Heart left ventricle (tissue), 16 donors: ENCODE results near the gene DPP3. TPM values are rescaled to one million over a fixed set of nuclear protein-coding genes. Genes with fewer than 3 reads are reported as not detected.

Experiments
- ATAC-seq, 4 donors: fragments of 200-7000 bp; cut with Tn5 transposase; one replicate each; pipeline ENCODE4 v1.9.1; 2020 to 2022; ENCODE audit warnings: moderate library complexity in 4 of 4, mild to moderate bottlenecking in 3 of 4, moderate number of reproducible peaks in 1 of 4
- DNase-seq, 5 donors: peaks; one replicate each; pipeline ENCODE4 v3.0.0-alpha.2; 2020
- H3K27ac ChIP-seq, 12 donors: fragments of 200-600 bp; sonication (generic) in 4 of 12; one replicate each; pipeline versions ENCODE4 v1.5.0 to v1.8.0; 2016 to 2022; ENCODE audit warnings: mild to moderate bottlenecking in 2 of 12
- H3K27me3 ChIP-seq, 9 donors: fragments of 200-600 bp; sonication (generic) in 2 of 9; one replicate each; pipeline versions ENCODE4 v1.5.1 to v1.8.0; 2016 to 2022; ENCODE audit warnings: mild to moderate bottlenecking in 3 of 9
- H3K36me3 ChIP-seq, 9 donors: fragments of 200-600 bp; sonication (generic) in 2 of 9; one replicate each; pipeline versions ENCODE4 v1.5.0 to v1.8.0; 2018 to 2022; ENCODE audit warnings: mild to moderate bottlenecking in 2 of 9
- H3K4me1 ChIP-seq, 12 donors: fragments of 200-600 bp; sonication (generic) in 4 of 12; one replicate each; pipeline versions ENCODE4 v1.5.0 to v1.8.0; 2016 to 2022; ENCODE audit warnings: mild to moderate bottlenecking in 3 of 12
- H3K4me3 ChIP-seq, 12 donors: fragments of 200-600 bp; sonication (generic) in 4 of 12; one replicate each; pipeline versions ENCODE4 v1.5.0 to v1.8.0; 2017 to 2022; ENCODE audit warnings: mild to moderate bottlenecking in 9 of 12, moderate library complexity in 4 of 12
- H3K9me3 ChIP-seq, 12 donors: fragments of 200-600 bp; sonication (generic) in 4 of 12; one replicate each; pipeline versions ENCODE4 v1.5.0 to v1.8.0; 2016 to 2022; ENCODE audit warnings: mild to moderate bottlenecking in 1 of 12
- POLR2A ChIP-seq, 2 donors: fragments of 450-650 bp; IDR thresholded peaks; one replicate each; pipeline ENCODE4 v1.6.1; 2017; ENCODE audit warnings: antibody characterized with exemption in 2 of 2, mild to moderate bottlenecking in 2 of 2, moderate library complexity in 2 of 2
- WGBS, 4 donors: extraction: QIAGEN DNeasy Blood & Tissue Kit in 2 of 4; methylation state at CpG; one replicate each; pipeline versions ENCODE4 v1.1.5 to v1.1.7; 2013 to 2018; 5-methylcytosine and 5-hydroxymethylcytosine counted together
- intact Hi-C, 10 donors: fragments of 100-400 bp; cut with DNase I; formaldehyde crosslinking; loops; one replicate each; pipeline versions ENCODE4 v1.11.1 to v1.14.2; 2022
- polyA plus RNA-seq, 2 donors: library from polyadenylated mRNA; stranded (reverse); fragments of 200-250 nt; gene quantifications; one replicate each; pipeline ENCODE4 v1.2.3, GENCODE V29; 2013
- total RNA-seq, 9 donors: library from RNA; depleted of rRNA in 2 of 9; stranded (reverse); fragments of >200 nt in 2 of 9; fragmentation: NEBNext Ultra II Directional in 3 of 9; extraction: Animal tissue kit (Norgen Biotek cat#: 25700) in 3 of 9; gene quantifications; one replicate each; pipeline versions ENCODE4 v1.1.0 to v1.2.4, GENCODE V29; 2016 to 2023
- TF ChIP-seq, protein P1 (sequence below), 12 donors: fragments of 200-600 bp; sonication (generic) in 4 of 12; IDR thresholded peaks; one replicate each; pipeline versions ENCODE4 v1.5.0 to v1.8.0; 2018 to 2022; ENCODE audit warnings: antibody characterized with exemption in 12 of 12, mild to moderate bottlenecking in 5 of 12
- donor health status: ischemic (EF 13 %, LVEDD 7.1; RV severe dilation, severe dysfunction).
- donor health status: healthy with polysubstance abuse.
- donor health status: DM: no; HTN: yes; CAD: no.
- donor health status: DM: no; HTN: no; CAD: no.
- donor health status: ischemic (EF 25% LVEDD 6.9; RV normal size, moderate dysfunction).
- donor health status: ischemic (EF 25% LVEDD 5.7; RV mildly dilated, moderate dysfunction).
- donor health status: healthy.
- donor health status: DM: yes; HTN: yes; CAD: no.
- donor health status: ischemic (EF 35%, LVEDD 5.7; RV mildly dilated, moderate dysfunction).
- donor health status: nonischemic (EF 11% LVEDD 7.7; RV severe dilation, severe dysfunction).
- donor health status: DM: yes; HTN: yes; CAD: no.
- donor health status: PGD.
- donor health status: ischemic (EF 29% LVEDD 5.4; RV normal size, mild dysfunction).
- donor health status: nonischemic (EF 23%, LVEDD 6.1; RV moderate dilation, normal function).

Gene DPP3
- total and polyA plus RNA-seq, 11 donors, result 6.2 to 43.1 (median 14.9) TPM

DNA sequence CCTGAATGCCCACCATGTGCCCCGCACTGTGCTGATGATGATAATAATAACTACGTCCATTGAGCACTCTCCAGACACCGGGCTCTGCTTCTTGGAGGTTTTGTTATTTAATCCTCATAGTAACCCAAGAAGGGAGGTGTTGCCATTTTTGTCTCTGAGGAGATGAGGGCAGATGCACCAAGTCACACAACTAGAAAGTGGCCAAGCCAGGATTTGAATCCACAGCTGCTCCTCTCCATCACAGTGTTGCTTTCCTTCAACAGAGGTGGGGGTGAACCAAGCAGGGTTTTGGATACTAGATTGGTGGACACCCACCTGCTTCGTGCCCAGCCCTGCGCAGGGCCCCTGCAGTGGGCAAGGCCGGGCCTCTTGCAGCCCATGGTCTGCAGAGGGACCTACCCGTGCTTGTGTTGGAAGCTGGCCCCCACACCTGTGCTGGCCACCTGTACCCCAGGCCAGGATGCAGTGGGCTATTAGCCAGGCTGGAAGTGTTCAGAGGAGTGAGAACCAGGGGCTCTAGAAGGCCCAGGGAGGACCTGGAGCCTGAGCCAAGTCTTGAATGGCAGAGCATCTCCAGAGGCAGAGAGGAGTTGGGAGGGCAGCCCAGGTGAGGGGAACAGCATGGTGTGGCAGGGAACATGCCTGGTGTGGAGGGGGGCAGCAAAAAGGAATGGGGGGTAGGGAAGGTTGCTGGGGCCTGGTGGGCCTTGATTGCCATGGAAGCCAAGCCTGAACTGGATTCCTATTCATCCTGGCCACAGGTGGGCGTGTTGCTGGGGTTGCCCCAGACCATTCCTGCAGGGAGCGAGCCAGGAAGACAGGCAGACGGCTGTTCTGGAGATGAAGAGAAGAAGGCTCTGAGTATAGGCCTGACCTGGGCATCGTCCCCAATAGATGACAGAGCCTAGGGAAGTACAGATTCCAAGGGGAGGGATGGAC, 2.7 kb upstream of the DPP3 start:
- intact Hi-C loops, result loop anchor here in 1 of 10 donors (2.0 kb wide), 1 partner anchor 69 kb away; no protein-coding TSS in a partner anchor
- no peak for DNase-seq
- peaks cover 0 to 19% (median 10%) of the 10 kb centered on the region in 12 donors for H3K4me1 ChIP-seq
- H3K27me3 ChIP-seq, result no peaks in the 10 kb centered on the region
- peaks cover 0 to 30% (median 21%) of the 10 kb centered on the region in 9 donors for H3K36me3 ChIP-seq
- TF ChIP-seq, protein P1, sequence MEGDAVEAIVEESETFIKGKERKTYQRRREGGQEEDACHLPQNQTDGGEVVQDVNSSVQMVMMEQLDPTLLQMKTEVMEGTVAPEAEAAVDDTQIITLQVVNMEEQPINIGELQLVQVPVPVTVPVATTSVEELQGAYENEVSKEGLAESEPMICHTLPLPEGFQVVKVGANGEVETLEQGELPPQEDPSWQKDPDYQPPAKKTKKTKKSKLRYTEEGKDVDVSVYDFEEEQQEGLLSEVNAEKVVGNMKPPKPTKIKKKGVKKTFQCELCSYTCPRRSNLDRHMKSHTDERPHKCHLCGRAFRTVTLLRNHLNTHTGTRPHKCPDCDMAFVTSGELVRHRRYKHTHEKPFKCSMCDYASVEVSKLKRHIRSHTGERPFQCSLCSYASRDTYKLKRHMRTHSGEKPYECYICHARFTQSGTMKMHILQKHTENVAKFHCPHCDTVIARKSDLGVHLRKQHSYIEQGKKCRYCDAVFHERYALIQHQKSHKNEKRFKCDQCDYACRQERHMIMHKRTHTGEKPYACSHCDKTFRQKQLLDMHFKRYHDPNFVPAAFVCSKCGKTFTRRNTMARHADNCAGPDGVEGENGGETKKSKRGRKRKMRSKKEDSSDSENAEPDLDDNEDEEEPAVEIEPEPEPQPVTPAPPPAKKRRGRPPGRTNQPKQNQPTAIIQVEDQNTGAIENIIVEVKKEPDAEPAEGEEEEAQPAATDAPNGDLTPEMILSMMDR (IDR thresholded peaks at IDR 0.05), result no peak
- TF ChIP-seq POLR2A (IDR thresholded peaks at IDR 0.05), result no peak
- H3K9me3 ChIP-seq, result no peaks in the 10 kb centered on the region
- ATAC-seq, result no peak
- 87 to 95% (median 89%) methylated on average over 10 to 11 of the region's 11 CpGs for WGBS, 4 donors
- no peak overlapping the region for H3K27ac ChIP-seq
- no peak overlapping the region for H3K4me3 ChIP-seq

DNA sequence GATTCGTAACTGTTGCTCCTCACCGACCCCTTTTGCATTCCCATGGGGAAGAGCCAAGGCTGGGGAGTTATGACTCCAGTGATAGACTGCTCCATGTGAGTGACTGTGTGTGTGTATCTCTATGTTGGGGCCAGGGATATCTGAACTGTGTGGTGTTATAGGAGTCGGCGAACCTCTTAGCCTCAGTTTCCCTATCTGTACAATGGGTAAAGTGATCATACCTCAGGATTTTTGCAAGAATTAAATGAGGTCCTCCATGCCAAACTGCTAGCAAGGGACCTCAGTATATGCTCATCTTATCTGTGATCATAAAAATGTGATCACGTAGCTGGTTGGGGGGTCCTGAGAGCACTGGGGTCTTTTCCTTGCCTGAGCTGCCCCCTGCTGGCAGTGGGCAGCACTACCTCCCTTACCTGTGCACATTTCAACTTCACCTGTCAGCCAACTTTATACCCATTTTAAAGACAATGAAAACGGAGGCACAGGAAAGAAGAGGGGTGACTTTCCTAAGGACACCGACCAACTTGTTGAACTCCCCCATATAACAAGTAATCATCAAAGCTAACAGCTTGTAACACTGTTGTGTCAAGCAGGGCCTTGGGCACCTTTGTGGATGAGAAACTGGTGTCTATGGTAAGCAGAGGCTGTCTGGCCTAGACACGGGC, 1.4 kb upstream of the DPP3 start:
- peak overlapping the region in 11 of 12 donors; percentile 83 to 94 (median 89) for H3K27ac ChIP-seq
- no peak for TF ChIP-seq POLR2A (IDR thresholded peaks at IDR 0.05)
- TF ChIP-seq, protein P1 (IDR thresholded peaks at IDR 0.05), result peak; percentile 34 to 70 (median 59)
- intact Hi-C loops, result loop anchor here in 1 of 10 donors (2.0 kb wide), 1 partner anchor 70 kb away; no protein-coding TSS in a partner anchor
- WGBS, 4 donors, result 51 to 54% (median 53%) methylated on average over 8 of the region's 8 CpGs
- H3K9me3 ChIP-seq, result no peaks in the 10 kb centered on the region
- ATAC-seq (no peak), DNase-seq (no peak)
- peaks cover 0 to 19% (median 10%) of the 10 kb centered on the region in 12 donors for H3K4me1 ChIP-seq
- peak overlapping the region; percentile 58 to 93 (median 76) for H3K4me3 ChIP-seq
- no peaks in the 10 kb centered on the region for H3K27me3 ChIP-seq
- H3K36me3 ChIP-seq, result peaks cover 0 to 29% (median 15%) of the 10 kb centered on the region in 9 donors

DNA sequence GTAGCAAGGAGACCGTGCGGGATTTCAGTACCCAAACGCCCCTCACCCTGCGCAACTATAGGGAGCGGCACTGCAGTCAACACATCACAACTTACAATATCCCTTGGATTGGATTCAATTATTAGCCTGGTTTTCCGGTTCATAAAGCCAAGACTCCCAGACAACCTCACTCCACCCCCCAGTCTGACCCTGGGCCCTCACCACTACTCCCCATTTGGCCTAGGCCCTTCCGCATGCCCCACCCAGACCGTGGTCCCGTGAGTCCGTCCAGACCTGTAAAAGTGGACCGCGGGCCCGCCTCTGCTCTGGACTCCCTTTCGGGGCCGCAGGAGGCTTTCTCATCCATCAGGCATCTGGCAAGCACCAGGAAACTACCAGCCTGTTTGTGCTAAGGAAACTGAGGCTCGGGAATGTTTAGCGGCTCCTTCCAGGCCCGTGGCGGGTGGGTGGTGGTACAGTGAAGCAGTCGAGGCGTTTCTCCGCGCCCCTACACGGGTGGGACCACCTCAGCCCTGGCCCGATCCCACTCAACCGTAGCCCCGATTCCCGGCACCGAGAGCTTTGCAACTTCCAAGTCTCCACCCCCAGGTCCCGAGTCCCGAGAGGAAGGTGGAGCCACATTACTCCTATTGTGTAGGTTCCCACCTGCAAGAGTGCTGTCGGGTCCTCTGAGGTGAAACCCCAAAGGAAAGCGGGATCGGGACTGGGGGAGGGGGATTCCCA, 679 bp upstream of the DPP3 start:
- intact Hi-C loops, result loop anchor here in 1 of 10 donors (2.0 kb wide), 2 partner anchors 31 to 71 kb away; partner anchors contain the start of gene BBS1
- DNase-seq (peak in 4 of 5 donors; percentile 36 to 62 (median 52)), ATAC-seq (peak; percentile 21 to 38 (median 36))
- 1 to 4% (median 2%) methylated on average over 25 to 34 of the region's 34 CpGs for WGBS, 4 donors
- Histone ChIP-seq H3K9me3 (no peaks in the 10 kb centered on the region), H3K4me3 (peak overlapping the region; percentile 58 to 93 (median 76)), H3K36me3 (peaks cover 0 to 29% (median 9%) of the 10 kb centered on the region in 9 donors), H3K27ac (peak overlapping the region; percentile 64 to 94 (median 88)), H3K27me3 (no peaks in the 10 kb centered on the region), H3K4me1 (peaks cover 0 to 19% (median 10%) of the 10 kb centered on the region in 12 donors)
- no peak for TF ChIP-seq POLR2A (IDR thresholded peaks at IDR 0.05)
- TF ChIP-seq, protein P1 (IDR thresholded peaks at IDR 0.05), result no peak
